A673 (cell line): ENCODE measurements around the gene ETV3L. TPM values are rescaled to one million over a fixed set of nuclear protein-coding genes. Genes with fewer than 3 reads are reported as not detected.

Source experiments
- BruUV-seq: library from RNA; stranded (reverse); fragments of 400-500 nt; replicated peaks from 2 replicates; lab custom pipeline; 2021; lab: Mats Ljungman, UMichigan
- CTCF ChIA-PET: fragments of 300-600 bp; sonication (Branson Sonifier 250); formaldehyde crosslinking; loops from one replicate; lab custom pipeline; 2022; ENCODE audit warnings: antibody characterized with exemption; lab: Charles Lee
- POLR2A ChIA-PET: fragments of 300-600 bp; sonication (Branson Sonifier 250); formaldehyde crosslinking; loops from one replicate; lab custom pipeline; 2022; ENCODE audit warnings: antibody characterized with exemption; ENCODE audit not compliant: low non-redundant PET; lab: Charles Lee
- DNase-seq: peaks from one replicate; pipeline ENCODE4 v3.0.0-alpha.2; 2015; ENCODE audit warnings: low spot score
- H3K27ac ChIP-seq: fragments of 200-600 bp; sonication (generic); 2 replicates; pipeline ENCODE4 v1.5.1; 2016; ENCODE audit warnings: mixed run types, low read depth, mild to moderate bottlenecking, mixed read lengths, antibody characterized with exemption, low read length; ENCODE audit not compliant: poor library complexity, severe bottlenecking
- H3K27me3 ChIP-seq: fragments of 200-600 bp; sonication (generic); replicated peaks from 2 replicates; pipeline ENCODE4 v1.6.1; 2017; ENCODE audit warnings: mixed run types, low read depth, mild to moderate bottlenecking, mixed read lengths, antibody characterized with exemption, low read length; ENCODE audit not compliant: insufficient read depth, poor library complexity
- H3K36me3 ChIP-seq: fragments of 200-600 bp; sonication (generic); 2 replicates; pipeline ENCODE4 v1.6.1; 2016; ENCODE audit warnings: mixed run types, mild to moderate bottlenecking, mixed read lengths, antibody characterized with exemption, low read length; ENCODE audit not compliant: insufficient read depth, poor library complexity, severe bottlenecking
- H3K4me1 ChIP-seq: fragments of 200-600 bp; sonication (generic); 2 replicates; pipeline ENCODE4 v1.6.1; 2017; ENCODE audit warnings: mixed run types, mild to moderate bottlenecking, mixed read lengths, antibody characterized with exemption, low read length; ENCODE audit not compliant: insufficient read depth, poor library complexity, severe bottlenecking
- H3K4me3 ChIP-seq: fragments of 200-600 bp; sonication (generic); 2 replicates; pipeline ENCODE4 v1.5.1; 2016; ENCODE audit warnings: low read depth, mixed run types, mild to moderate bottlenecking, mixed read lengths, low read length; ENCODE audit not compliant: poor library complexity, severe bottlenecking
- H3K9me3 ChIP-seq: fragments of 200-600 bp; sonication (generic); 2 replicates; pipeline ENCODE4 v1.6.1; 2016; ENCODE audit warnings: mixed run types, low read depth, mild to moderate bottlenecking, mixed read lengths, antibody characterized with exemption, low read length; ENCODE audit not compliant: poor library complexity, severe bottlenecking
- EZH2 ChIP-seq: fragments of 200-600 bp; sonication (generic); IDR thresholded peaks from 2 replicates; pipeline ENCODE4 v1.6.1; 2017; ENCODE audit warnings: borderline replicate concordance, low read depth, mild to moderate bottlenecking, mixed read lengths, antibody characterized with exemption, low read length; ENCODE audit not compliant: poor library complexity, severe bottlenecking
- intact Hi-C: fragments of 100-400 bp; cut with micrococcal nuclease; formaldehyde crosslinking; loops from one replicate; pipeline ENCODE4 v1.10.0; 2022; ENCODE audit not compliant: unreplicated experiment
- total RNA-seq: library from RNA; stranded (reverse); gene quantifications from 2 replicates; pipeline ENCODE4 v1.2.3, GENCODE V29; 2021
- TF ChIP-seq, protein P1 (sequence below): fragments of 300-800, 200-600 bp; sonication (generic); conservative IDR thresholded peaks from 2 replicates; pipeline ENCODE4 v1.5.1; 2017; ENCODE audit warnings: low read depth, mild to moderate bottlenecking, antibody characterized with exemption, low read length, moderate library complexity, mixed read lengths

Gene ETV3L
- total RNA-seq, 1 experiment from 2014 or later = not detected

GRCh38 chr1:157091668-157092273, 7.8 kb downstream of the ETV3L start:
- ChIA-PET CTCF (interaction anchor here (2.5 to 2.6 kb wide), 2 partner anchors 61 to 64 kb away, joined by 5 to 98 read pairs; no protein-coding TSS in a partner anchor), POLR2A (interaction anchor here (0.5 to 0.6 kb wide), 2 partner anchors 234 to 492 kb away, joined by 3 to 6 read pairs; no protein-coding TSS in a partner anchor)
- no TSS peak for BruUV-seq
- H3K27me3 ChIP-seq = no peaks in the 10 kb centered on the region
- H3K27ac ChIP-seq = no peak overlapping the region
- no peaks in the 10 kb centered on the region for H3K36me3 ChIP-seq
- peak; percentile 89 for DNase-seq
- TF ChIP-seq, protein P1, sequence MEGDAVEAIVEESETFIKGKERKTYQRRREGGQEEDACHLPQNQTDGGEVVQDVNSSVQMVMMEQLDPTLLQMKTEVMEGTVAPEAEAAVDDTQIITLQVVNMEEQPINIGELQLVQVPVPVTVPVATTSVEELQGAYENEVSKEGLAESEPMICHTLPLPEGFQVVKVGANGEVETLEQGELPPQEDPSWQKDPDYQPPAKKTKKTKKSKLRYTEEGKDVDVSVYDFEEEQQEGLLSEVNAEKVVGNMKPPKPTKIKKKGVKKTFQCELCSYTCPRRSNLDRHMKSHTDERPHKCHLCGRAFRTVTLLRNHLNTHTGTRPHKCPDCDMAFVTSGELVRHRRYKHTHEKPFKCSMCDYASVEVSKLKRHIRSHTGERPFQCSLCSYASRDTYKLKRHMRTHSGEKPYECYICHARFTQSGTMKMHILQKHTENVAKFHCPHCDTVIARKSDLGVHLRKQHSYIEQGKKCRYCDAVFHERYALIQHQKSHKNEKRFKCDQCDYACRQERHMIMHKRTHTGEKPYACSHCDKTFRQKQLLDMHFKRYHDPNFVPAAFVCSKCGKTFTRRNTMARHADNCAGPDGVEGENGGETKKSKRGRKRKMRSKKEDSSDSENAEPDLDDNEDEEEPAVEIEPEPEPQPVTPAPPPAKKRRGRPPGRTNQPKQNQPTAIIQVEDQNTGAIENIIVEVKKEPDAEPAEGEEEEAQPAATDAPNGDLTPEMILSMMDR = no peak
- TF ChIP-seq EZH2 = no peak
- intact Hi-C loops = loop anchor here (2.0 kb wide), 1 partner anchor 401 kb away; no protein-coding TSS in a partner anchor
- peaks cover 30% of the 10 kb centered on the region for H3K4me1 ChIP-seq
- H3K9me3 ChIP-seq = no peaks in the 10 kb centered on the region
- no peak overlapping the region for H3K4me3 ChIP-seq

DNA sequence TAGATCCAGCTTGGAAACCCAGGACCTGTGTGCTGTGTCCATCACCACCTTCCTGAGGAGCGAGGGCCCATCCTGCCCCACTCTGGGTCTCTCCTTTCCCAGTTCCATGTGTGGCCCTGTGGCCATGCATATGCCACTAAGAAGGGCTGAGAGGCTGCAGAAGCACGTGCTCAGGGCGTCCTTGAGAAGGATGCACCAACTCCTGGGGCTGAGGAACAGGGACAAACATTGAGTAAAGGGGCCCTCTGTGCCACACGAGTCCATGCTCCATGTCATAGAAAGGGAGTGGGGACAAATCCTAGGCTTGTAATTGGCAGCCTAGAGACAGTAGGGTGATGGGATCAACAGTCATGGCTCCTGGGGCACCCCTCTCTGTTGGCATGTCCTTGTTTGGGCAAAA, 8.4 kb downstream of the ETV3L start:
- BruUV-seq = no TSS peak
- Histone ChIP-seq H3K27ac (no peak overlapping the region), H3K27me3 (no peaks in the 10 kb centered on the region), H3K36me3 (no peaks in the 10 kb centered on the region), H3K9me3 (no peaks in the 10 kb centered on the region), H3K4me3 (no peak overlapping the region), H3K4me1 (peaks cover 30% of the 10 kb centered on the region)
- DNase-seq = no peak
- no peak for TF ChIP-seq EZH2
- TF ChIP-seq, protein P1 = no peak
- ChIA-PET POLR2A (interaction anchor here (0.6 kb wide), 1 partner anchor 235 kb away, joined by 3 read pairs; no protein-coding TSS in a partner anchor), CTCF (interaction anchor here (0.6 to 2.6 kb wide), 5 partner anchors 15 to 443 kb away, joined by 3 to 98 read pairs (median 5); partner anchors contain the start of gene ETV3)
- intact Hi-C loops = loop anchor here (2.0 kb wide), 1 partner anchor 402 kb away; no protein-coding TSS in a partner anchor

- CTCF ChIA-PET = interaction anchor here (0.6 to 2.6 kb wide), 10 partner anchors 9 to 443 kb away, joined by 3 to 98 read pairs (median 5); partner anchors contain the start of gene ETV3
- BruUV-seq = no TSS peak
- H3K4me3 ChIP-seq = no peak overlapping the region
Observed at GRCh38 chr1:157090771-157091170, 8.8 kb downstream of the ETV3L start.

More at GRCh38 chr1:157090771-157091170, 8.8 kb downstream of the ETV3L start:
- Histone ChIP-seq H3K27ac (peak overlapping the region; percentile 61), H3K4me1 (peaks cover 30% of the 10 kb centered on the region), H3K27me3 (no peaks in the 10 kb centered on the region), H3K36me3 (no peaks in the 10 kb centered on the region), H3K9me3 (no peaks in the 10 kb centered on the region)
- TF ChIP-seq EZH2 = no peak
- TF ChIP-seq, protein P1 = no peak
- POLR2A ChIA-PET = no interaction called here
- intact Hi-C loops = loop anchor here (1.0 to 2.0 kb wide), 2 partner anchors 66 to 402 kb away; no protein-coding TSS in a partner anchor
- DNase-seq = no peak
